GM23338 (cell line): ENCODE results near the gene NFIB. TPM values are rescaled to one million over a fixed set of nuclear protein-coding genes. Genes with fewer than 3 reads are reported as not detected.

Experiments used
- ATAC-seq: fragments of 200-7000 bp; cut with Tn5 transposase; 3 replicates; pipeline ENCODE4 v1.9.1; 2020
- DNase-seq: peaks from one replicate; pipeline ENCODE4 v3.0.0-alpha.2; 2015; ENCODE audit warnings: low spot score
- H2AFZ ChIP-seq: fragments of 200-600 bp; sonication (generic); 2 replicates; pipeline ENCODE4 v1.8.0; 2016; ENCODE audit warnings: antibody characterized with exemption, mild to moderate bottlenecking, moderate library complexity
- H3F3A ChIP-seq: fragments of 200-600 bp; sonication (generic); replicated peaks from 2 replicates; pipeline ENCODE4 v1.8.0; 2017; ENCODE audit warnings: antibody characterized with exemption, mixed run types, low read depth
- H3K27ac ChIP-seq: fragments of 200-600 bp; sonication (generic); 2 replicates; pipeline ENCODE4 v1.6.1; 2016; ENCODE audit warnings: low read depth
- H3K27me3 ChIP-seq: fragments of 200-600 bp; sonication (generic); 2 replicates; pipeline ENCODE4 v1.8.0; 2016; ENCODE audit warnings: mild to moderate bottlenecking, mixed run types, moderate library complexity; ENCODE audit not compliant: insufficient read depth
- H3K36me3 ChIP-seq: fragments of 200-600 bp; sonication (generic); 2 replicates; pipeline ENCODE4 v1.8.0; 2016; ENCODE audit warnings: mild to moderate bottlenecking; ENCODE audit not compliant: insufficient read depth
- H3K4me1 ChIP-seq: fragments of 200-600 bp; sonication (generic); 2 replicates; pipeline ENCODE4 v1.8.0; 2016; ENCODE audit warnings: mild to moderate bottlenecking, moderate library complexity; ENCODE audit not compliant: insufficient read depth
- H3K4me2 ChIP-seq: fragments of 200-600 bp; sonication (generic); 2 replicates; pipeline ENCODE4 v1.7.1; 2017; ENCODE audit warnings: mixed run types
- H3K4me3 ChIP-seq: fragments of 200-600 bp; sonication (generic); 2 replicates; pipeline ENCODE4 v1.6.1; 2016; ENCODE audit warnings: mixed run types
- H3K79me2 ChIP-seq: fragments of 200-600 bp; sonication (generic); replicated peaks from 2 replicates; pipeline ENCODE4 v1.8.0; 2017; ENCODE audit warnings: mild to moderate bottlenecking; ENCODE audit not compliant: insufficient read depth
- H3K9me2 ChIP-seq: fragments of 200-600 bp; sonication (generic); 2 replicates; pipeline ENCODE4 v1.8.0; 2017; ENCODE audit not compliant: insufficient read depth
- H4K20me1 ChIP-seq: fragments of 200-600 bp; sonication (generic); replicated peaks from 2 replicates; pipeline ENCODE4 v1.8.0; 2017; ENCODE audit warnings: mild to moderate bottlenecking; ENCODE audit not compliant: insufficient read depth
- H3K27ac Mint-ChIP-seq: 2 replicates; pipeline ENCODE4 v1.8.0; 2020; ENCODE audit warnings: inconsistent platforms, mild to moderate bottlenecking, moderate library complexity, mixed read lengths
- H3K27me3 Mint-ChIP-seq: 3 replicates; pipeline ENCODE4 v1.8.0; 2022; ENCODE audit warnings: low read depth, mild to moderate bottlenecking, moderate library complexity, mixed read lengths, inconsistent platforms; ENCODE audit not compliant: insufficient read depth, poor library complexity
- H3K36me3 Mint-ChIP-seq: 3 replicates; pipeline ENCODE4 v1.8.0; 2021; ENCODE audit warnings: low read depth, mild to moderate bottlenecking, inconsistent platforms, moderate library complexity, mixed read lengths
- H3K4me1 Mint-ChIP-seq: 3 replicates; pipeline ENCODE4 v1.8.0; 2020; ENCODE audit warnings: mild to moderate bottlenecking, inconsistent platforms, mixed read lengths
- H3K4me3 Mint-ChIP-seq: 3 replicates; pipeline ENCODE4 v1.8.0; 2021; ENCODE audit warnings: moderate library complexity, mild to moderate bottlenecking, inconsistent platforms, mixed read lengths
- H3K9me3 Mint-ChIP-seq: 3 replicates; pipeline ENCODE4 v1.8.0; 2020; ENCODE audit warnings: moderate library complexity, mild to moderate bottlenecking, inconsistent platforms, mixed read lengths
- CREB1 ChIP-seq: fragments of 250-450 bp; sonication (Bioruptor Pico); IDR thresholded peaks from 2 replicates; pipeline ENCODE4 v1.5.0; 2020; ENCODE audit warnings: low read depth, mild to moderate bottlenecking, moderate library complexity
- EZH2 ChIP-seq: fragments of 200-600 bp; sonication (generic); IDR thresholded peaks from one replicate; pipeline ENCODE4 v1.8.0; 2017; ENCODE audit warnings: antibody characterized with exemption, mild to moderate bottlenecking, low read depth; ENCODE audit not compliant: unreplicated experiment
- NANOG ChIP-seq: IDR thresholded peaks from 2 replicates; pipeline ENCODE4 v1.6.1; 2016; ENCODE audit warnings: antibody characterized with exemption, borderline replicate concordance
- POLR2AphosphoS5 ChIP-seq: IDR thresholded peaks from 2 replicates; pipeline ENCODE4 v1.6.1; 2016; ENCODE audit warnings: antibody characterized with exemption, low read depth
- STAT1 ChIP-seq: IDR thresholded peaks from one replicate; pipeline ENCODE4 v1.6.1; 2016; ENCODE audit warnings: antibody characterized with exemption; ENCODE audit not compliant: unreplicated experiment
- ZNF114 ChIP-seq: fragments of 250-450 bp; sonication (Bioruptor Pico); IDR thresholded peaks from 2 replicates; pipeline ENCODE4 v1.5.0; 2020; ENCODE audit warnings: mild to moderate bottlenecking, moderate library complexity
- polyA plus RNA-seq: library from polyadenylated mRNA; unstranded; fragments of >200 nt; fragmentation: Nextera tagmentation; extraction: Ambion mirVana; gene quantifications from 2 replicates; pipeline ENCODE4 v1.2.1, GENCODE V29; 2016
- total RNA-seq: library from RNA; depleted of rRNA; stranded (reverse); fragments of >200 nt; shearing (Covaris generic); gene quantifications from 2 replicates; pipeline ENCODE4 v1.2.3, GENCODE V29; 2014
- TF ChIP-seq, protein P1 (sequence below): IDR thresholded peaks from 2 replicates; pipeline ENCODE4 v1.6.1; 2016; ENCODE audit warnings: antibody characterized with exemption
- TF ChIP-seq, protein P2 (sequence below): fragments of 250-450 bp; sonication (Bioruptor Pico); IDR thresholded peaks from 2 replicates; pipeline ENCODE4 v1.5.0; 2020; ENCODE audit warnings: mild to moderate bottlenecking, moderate library complexity
- TF ChIP-seq, protein P3 (sequence below): IDR thresholded peaks from one replicate; pipeline ENCODE4 v1.6.1; 2018; ENCODE audit warnings: antibody characterized with exemption; ENCODE audit not compliant: unreplicated experiment

The NFIB gene
- total and polyA plus RNA-seq, 2 experiments from 2014 or later: 3.9 to 4.7 TPM

DNA sequence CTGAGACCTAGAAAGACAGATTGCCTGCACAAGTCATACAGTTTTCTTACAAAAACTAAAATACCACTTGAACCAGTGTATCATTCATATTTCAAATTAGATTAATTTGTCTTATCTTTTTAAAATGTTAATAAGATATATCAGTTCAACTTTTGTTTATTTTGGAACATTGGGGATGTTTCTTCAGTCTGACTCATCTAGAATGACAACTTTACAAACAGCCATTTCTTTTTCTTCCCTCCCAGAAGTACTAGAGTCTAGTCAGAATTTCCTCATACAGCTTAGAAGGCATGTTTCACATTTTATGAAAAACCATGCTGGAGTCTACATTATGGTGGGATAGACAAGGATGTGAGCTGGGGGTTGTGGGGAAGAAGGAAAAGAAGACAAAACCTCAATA, 262.5 kb downstream of the NFIB start:
- Histone ChIP-seq H3K4me1 (no peaks in the 10 kb centered on the region), H3K36me3 (no peaks in the 10 kb centered on the region), H3K27ac (no peak overlapping the region), H3K4me2 (no peak overlapping the region), H3K79me2 (no peaks in the 10 kb centered on the region), H3F3A (no peaks in the 10 kb centered on the region), H3K4me3 (no peak overlapping the region), H3K27me3 (no peaks in the 10 kb centered on the region), H2AFZ (no peak overlapping the region), H4K20me1 (no peaks in the 10 kb centered on the region), H3K9me2 (no peaks in the 10 kb centered on the region)
- Mint-ChIP-seq H3K27ac (no peak overlapping the region), H3K9me3 (no peaks in the 10 kb centered on the region), H3K4me1 (peaks cover 3% of the 10 kb centered on the region; the same call in 2 of the 3 replicates), H3K4me3 (no peak overlapping the region), H3K36me3 (no peaks in the 10 kb centered on the region), H3K27me3 (no peaks in the 10 kb centered on the region)
- DNase-seq: no peak
- no peak for ATAC-seq
- TF ChIP-seq, protein P1, sequence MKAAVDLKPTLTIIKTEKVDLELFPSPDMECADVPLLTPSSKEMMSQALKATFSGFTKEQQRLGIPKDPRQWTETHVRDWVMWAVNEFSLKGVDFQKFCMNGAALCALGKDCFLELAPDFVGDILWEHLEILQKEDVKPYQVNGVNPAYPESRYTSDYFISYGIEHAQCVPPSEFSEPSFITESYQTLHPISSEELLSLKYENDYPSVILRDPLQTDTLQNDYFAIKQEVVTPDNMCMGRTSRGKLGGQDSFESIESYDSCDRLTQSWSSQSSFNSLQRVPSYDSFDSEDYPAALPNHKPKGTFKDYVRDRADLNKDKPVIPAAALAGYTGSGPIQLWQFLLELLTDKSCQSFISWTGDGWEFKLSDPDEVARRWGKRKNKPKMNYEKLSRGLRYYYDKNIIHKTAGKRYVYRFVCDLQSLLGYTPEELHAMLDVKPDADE: no peak
- no peak for TF ChIP-seq CREB1 (CRISPR knock-in tag)
- TF ChIP-seq STAT1: no peak
- TF ChIP-seq ZNF114 (CRISPR knock-in tag): no peak
- TF ChIP-seq NANOG: no peak
- TF ChIP-seq, protein P2, sequence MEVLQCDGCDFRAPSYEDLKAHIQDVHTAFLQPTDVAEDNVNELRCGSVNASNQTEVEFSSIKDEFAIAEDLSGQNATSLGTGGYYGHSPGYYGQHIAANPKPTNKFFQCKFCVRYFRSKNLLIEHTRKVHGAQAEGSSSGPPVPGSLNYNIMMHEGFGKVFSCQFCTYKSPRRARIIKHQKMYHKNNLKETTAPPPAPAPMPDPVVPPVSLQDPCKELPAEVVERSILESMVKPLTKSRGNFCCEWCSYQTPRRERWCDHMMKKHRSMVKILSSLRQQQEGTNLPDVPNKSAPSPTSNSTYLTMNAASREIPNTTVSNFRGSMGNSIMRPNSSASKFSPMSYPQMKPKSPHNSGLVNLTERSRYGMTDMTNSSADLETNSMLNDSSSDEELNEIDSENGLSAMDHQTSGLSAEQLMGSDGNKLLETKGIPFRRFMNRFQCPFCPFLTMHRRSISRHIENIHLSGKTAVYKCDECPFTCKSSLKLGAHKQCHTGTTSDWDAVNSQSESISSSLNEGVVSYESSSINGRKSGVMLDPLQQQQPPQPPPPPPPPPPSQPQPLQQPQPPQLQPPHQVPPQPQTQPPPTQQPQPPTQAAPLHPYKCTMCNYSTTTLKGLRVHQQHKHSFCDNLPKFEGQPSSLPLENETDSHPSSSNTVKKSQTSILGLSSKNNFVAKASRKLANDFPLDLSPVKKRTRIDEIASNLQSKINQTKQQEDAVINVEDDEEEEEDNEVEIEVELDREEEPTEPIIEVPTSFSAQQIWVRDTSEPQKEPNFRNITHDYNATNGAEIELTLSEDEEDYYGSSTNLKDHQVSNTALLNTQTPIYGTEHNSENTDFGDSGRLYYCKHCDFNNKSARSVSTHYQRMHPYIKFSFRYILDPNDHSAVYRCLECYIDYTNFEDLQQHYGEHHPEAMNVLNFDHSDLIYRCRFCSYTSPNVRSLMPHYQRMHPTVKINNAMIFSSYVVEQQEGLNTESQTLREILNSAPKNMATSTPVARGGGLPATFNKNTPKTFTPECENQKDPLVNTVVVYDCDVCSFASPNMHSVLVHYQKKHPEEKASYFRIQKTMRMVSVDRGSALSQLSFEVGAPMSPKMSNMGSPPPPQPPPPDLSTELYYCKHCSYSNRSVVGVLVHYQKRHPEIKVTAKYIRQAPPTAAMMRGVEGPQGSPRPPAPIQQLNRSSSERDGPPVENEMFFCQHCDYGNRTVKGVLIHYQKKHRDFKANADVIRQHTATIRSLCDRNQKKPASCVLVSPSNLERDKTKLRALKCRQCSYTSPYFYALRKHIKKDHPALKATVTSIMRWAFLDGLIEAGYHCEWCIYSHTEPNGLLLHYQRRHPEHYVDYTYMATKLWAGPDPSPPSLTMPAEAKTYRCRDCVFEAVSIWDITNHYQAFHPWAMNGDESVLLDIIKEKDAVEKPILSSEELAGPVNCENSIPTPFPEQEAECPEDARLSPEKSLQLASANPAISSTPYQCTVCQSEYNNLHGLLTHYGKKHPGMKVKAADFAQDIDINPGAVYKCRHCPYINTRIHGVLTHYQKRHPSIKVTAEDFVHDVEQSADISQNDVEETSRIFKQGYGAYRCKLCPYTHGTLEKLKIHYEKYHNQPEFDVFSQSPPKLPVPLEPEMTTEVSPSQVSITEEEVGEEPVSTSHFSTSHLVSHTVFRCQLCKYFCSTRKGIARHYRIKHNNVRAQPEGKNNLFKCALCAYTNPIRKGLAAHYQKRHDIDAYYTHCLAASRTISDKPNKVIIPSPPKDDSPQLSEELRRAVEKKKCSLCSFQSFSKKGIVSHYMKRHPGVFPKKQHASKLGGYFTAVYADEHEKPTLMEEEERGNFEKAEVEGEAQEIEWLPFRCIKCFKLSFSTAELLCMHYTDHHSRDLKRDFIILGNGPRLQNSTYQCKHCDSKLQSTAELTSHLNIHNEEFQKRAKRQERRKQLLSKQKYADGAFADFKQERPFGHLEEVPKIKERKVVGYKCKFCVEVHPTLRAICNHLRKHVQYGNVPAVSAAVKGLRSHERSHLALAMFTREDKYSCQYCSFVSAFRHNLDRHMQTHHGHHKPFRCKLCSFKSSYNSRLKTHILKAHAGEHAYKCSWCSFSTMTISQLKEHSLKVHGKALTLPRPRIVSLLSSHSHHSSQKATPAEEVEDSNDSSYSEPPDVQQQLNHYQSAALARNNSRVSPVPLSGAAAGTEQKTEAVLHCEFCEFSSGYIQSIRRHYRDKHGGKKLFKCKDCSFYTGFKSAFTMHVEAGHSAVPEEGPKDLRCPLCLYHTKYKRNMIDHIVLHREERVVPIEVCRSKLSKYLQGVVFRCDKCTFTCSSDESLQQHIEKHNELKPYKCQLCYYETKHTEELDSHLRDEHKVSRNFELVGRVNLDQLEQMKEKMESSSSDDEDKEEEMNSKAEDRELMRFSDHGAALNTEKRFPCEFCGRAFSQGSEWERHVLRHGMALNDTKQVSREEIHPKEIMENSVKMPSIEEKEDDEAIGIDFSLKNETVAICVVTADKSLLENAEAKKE (CRISPR knock-in tag): no peak
- TF ChIP-seq POLR2AphosphoS5: no peak
- no peak for TF ChIP-seq EZH2
- TF ChIP-seq, protein P3, sequence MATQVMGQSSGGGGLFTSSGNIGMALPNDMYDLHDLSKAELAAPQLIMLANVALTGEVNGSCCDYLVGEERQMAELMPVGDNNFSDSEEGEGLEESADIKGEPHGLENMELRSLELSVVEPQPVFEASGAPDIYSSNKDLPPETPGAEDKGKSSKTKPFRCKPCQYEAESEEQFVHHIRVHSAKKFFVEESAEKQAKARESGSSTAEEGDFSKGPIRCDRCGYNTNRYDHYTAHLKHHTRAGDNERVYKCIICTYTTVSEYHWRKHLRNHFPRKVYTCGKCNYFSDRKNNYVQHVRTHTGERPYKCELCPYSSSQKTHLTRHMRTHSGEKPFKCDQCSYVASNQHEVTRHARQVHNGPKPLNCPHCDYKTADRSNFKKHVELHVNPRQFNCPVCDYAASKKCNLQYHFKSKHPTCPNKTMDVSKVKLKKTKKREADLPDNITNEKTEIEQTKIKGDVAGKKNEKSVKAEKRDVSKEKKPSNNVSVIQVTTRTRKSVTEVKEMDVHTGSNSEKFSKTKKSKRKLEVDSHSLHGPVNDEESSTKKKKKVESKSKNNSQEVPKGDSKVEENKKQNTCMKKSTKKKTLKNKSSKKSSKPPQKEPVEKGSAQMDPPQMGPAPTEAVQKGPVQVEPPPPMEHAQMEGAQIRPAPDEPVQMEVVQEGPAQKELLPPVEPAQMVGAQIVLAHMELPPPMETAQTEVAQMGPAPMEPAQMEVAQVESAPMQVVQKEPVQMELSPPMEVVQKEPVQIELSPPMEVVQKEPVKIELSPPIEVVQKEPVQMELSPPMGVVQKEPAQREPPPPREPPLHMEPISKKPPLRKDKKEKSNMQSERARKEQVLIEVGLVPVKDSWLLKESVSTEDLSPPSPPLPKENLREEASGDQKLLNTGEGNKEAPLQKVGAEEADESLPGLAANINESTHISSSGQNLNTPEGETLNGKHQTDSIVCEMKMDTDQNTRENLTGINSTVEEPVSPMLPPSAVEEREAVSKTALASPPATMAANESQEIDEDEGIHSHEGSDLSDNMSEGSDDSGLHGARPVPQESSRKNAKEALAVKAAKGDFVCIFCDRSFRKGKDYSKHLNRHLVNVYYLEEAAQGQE: no peak
